Stimulated activated CD8-positive, alpha-beta memory T cell treated with anti-CD3 and anti-CD28 coated beads, Interleukin-12 subunit alpha, Interleukin-12 subunit beta, amount 100 ng/mL, for 1 hour (primary cell): ENCODE results near the gene ARFGAP1.
"Not testable (repeated sequence)": the region's sequence is repeated elsewhere in the genome, so short reads cannot be mapped to it uniquely, and the experiment has no call there.

Source experiments
- DNase-seq: peaks from one replicate; pipeline ENCODE4 v3.0.0-alpha.2; 2020; ENCODE audit warnings: low read depth

The ARFGAP1 gene

GRCh38 chr20:63332488-63333240, 60.1 kb downstream of the ARFGAP1 start:
- DNase-seq, result no peak

DNA sequence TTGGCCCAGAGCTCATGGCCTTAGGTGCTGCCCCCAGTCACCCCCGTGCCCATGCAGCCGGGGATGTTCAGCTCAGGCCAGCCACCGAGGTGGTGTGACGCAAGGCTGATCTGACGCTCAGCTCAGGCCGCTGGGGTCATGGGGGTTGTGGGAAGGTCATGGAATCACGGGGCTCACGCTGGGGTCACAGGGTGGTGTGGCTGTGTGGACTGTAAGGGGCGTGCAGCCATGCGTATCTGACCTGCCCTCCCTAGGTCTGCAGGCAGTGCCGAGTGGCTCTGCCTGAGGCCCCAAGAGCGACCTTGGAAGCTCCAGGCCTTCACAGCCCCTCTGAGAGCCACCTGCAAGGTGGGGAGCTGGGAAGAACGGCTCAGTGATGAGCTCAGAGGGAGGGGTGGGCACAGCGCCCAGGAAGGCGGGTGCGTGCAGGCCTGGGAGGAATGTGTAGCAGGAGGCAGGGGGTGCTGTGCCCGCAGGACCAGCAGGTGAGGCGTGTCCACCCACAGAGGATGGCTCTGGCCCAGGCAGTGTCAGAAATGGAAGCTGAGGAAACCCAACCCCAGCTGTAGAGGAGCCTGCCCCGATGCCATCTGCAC, 60.7 kb downstream of the ARFGAP1 start:
- no peak for DNase-seq

DNA sequence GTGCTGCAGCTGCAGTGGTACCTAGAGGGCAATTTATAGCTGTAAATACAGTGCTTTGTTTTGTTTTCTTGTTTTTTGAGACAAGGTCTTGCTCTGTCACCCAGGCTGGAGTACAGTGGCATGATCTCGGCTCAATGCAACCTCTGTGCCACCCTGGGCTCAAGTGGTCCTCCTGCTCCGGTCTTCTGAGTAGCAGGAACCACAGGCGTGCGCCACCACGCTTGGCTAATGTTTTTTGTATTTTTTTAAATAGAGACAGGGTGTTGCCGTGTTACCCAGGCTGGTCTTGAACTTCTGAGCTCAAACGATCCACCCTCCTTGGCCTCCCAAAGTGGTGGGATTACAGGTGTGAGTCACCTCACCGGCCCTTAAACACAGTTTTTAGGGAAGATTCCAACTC, 61.7 kb downstream of the ARFGAP1 start:
- DNase-seq, result no peak

DNA sequence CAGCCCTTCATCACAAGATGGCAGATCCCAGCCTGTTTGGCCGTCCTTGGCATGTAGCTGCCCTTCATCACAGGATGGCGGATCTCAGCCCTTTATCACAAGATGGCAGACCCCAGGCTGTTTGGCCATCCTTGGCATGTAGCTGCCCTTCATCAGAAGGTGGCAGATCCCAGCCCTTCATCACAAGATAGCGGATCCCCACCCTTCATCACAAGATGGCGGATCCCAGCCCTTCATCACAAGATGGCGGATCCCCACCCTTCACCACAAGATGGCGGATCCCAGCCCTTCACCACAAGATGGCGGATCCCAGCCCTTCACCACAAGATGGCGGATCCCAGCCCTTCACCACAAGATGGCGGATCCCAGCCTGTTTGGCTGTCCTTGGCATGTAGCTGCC, 62.4 kb downstream of the ARFGAP1 start:
- not testable (repeated sequence) for DNase-seq

DNA sequence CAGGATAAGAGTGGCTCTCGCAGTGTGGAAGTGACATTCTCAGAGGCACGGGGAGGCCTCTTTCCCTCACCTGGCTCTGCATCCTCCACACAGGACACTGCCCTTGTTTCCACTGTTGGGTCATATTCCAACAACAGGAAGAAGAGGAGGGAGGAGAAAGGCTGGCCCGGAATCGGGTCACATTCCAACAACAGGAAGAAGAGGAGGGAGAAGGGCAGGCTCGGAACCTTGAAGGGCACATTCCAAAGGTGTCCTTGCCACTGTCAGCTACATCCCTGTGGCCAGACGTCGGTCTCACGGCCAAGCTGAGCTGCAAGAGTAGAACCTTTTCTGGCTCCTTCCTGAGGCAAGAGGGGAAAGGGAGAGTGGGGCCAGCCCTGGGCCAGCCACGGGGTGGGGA, 63.1 kb downstream of the ARFGAP1 start:
- no peak for DNase-seq

DNA sequence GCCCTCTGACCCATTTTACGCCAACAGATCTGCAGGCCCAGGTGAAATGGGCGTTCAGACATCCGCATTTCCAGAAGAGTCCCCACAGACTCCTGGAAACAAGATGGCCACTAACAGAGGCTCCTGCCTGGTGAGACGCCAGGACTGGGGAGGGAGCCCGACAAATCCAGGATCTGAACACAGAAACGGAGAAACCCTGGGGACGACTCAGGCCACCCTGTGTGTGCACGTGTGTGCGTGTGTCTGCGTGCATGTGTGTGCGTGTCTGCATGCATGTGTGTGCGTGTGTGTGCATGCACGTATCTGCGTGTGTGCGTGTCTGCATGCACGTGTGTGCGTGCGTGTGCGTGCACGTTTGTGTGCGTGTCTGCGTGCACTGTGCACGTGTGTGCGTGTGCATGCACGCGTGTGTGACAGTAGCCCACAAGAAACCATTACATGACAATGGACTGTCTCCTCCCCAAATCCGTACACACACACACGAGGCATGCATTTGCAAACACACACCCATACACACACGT, 63.7 kb downstream of the ARFGAP1 start:
- DNase-seq, result no peak

DNA sequence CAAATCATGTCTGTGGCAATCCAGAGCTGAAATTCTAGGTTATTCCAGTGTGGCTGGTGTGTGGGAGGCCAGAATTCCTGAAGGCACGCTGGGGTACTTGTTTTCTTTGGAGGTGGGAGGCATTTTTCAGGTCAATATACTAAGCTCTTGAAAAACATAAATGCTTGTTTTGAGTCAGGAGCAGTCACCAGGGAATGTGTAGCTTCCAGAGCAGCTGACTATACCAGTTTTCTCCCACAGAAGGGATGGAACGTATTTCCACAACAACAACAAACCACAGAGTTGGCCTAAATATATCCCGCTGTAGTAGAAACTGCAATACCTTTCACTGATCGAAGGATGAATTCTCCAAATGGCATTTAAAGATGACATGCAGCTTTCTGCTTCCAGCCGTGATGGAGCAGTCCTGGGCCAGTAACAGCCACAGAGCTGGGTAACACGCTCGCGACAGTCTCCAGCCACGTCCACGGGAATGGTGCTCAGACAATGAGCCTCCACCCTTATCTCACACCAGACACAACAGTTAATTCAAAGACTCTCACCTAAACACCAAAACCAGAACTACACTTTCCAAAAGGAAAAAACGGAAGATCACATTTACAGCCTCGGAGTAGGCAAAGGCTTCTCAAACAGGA, 65.3 kb downstream of the ARFGAP1 start:
- no peak for DNase-seq
